Measurements from ENCODE around the gene UQCC2. TPM values are rescaled to one million over a fixed set of nuclear protein-coding genes. Genes with fewer than 3 reads are reported as not detected.

UQCC2 gene
- total and polyA plus RNA-seq, 2 of the 4 experiments (the other 2 are of a cell fraction): 13.8 to 34.5 TPM

DNA sequence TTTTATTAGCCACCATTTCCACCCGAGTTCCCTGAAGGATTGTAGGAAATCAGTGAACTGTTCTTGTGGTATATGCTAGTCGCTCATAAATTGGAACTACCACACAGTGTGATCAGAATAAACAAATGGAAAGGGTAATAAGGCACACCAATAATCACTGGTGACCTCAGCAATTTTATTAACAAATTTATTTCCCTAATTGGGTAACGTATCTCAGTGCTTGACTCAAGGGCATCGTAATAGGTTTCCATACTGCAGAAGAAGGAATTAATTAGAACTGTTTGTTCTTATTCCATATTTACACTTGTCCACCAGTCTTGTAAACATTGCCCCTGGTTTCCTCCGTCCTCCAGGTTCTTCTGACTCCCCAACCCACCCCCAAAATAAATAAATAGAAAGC lies 10.0 kb upstream of the UQCC2 start:
- Histone ChIP-seq H4K8ac (ENCODE audit: low read depth in 2 of 2, low read length in 2 of 2) (no peak overlapping the region), H4K5ac (ENCODE audit: low read depth, low read length) (no peak overlapping the region), H3K9me1 (ENCODE audit: insufficient read depth, low read length) (no peaks in the 10 kb centered on the region), H2AFZ (replicated peaks; ENCODE audit: low read length, poor library complexity) (no peak overlapping the region), H3K14ac (replicated peaks; ENCODE audit: low read depth, low read length) (no peak overlapping the region), H3K9me3 (ENCODE audit: control insufficient read depth, insufficient read depth, low read length) (no peaks in the 10 kb centered on the region), H3K27ac (ENCODE audit: insufficient read depth, low read length) (no peak overlapping the region), H2AK9ac (replicated peaks; ENCODE audit: low read depth, low read length, poor library complexity) (no peak overlapping the region), H3K9ac (ENCODE audit: low read depth, low read length) (no peak overlapping the region), H3K4me1 (ENCODE audit: control insufficient read depth, insufficient read depth, low read length) (no peaks in the 10 kb centered on the region), H3K36me3 (ENCODE audit: control insufficient read depth, insufficient read depth, low read length) (no peaks in the 10 kb centered on the region), H2BK15ac (ENCODE audit: low read depth, low read length) (no peak overlapping the region), H2BK5ac (ENCODE audit: low read depth, low read length, poor library complexity, severe bottlenecking) (no peak overlapping the region), H2AK5ac (ENCODE audit: low read depth, low read length) (no peak overlapping the region), H3K56ac (ENCODE audit: extremely low read depth, insufficient read depth, low read length) (no peak overlapping the region), H3K4me3 (ENCODE audit: insufficient read depth, low read depth, low read length) (no peak overlapping the region), H2BK120ac (ENCODE audit: low read depth, low read length) (no peak overlapping the region), H3K27me3 (ENCODE audit: control insufficient read depth, insufficient read depth, low read length) (peaks cover 63% of the 10 kb centered on the region), H3K4me2 (ENCODE audit: low read depth, low read length) (no peak overlapping the region), H2BK20ac (ENCODE audit: low read depth, low read length) (no peak overlapping the region), H4K20me1 (ENCODE audit: insufficient read depth, low read length) (no peaks in the 10 kb centered on the region), H4K91ac (ENCODE audit: insufficient read depth, low read depth, low read length) (no peak overlapping the region), H3K4ac (ENCODE audit: low read depth, low read length) (no peak overlapping the region), H3K18ac (ENCODE audit: low read depth, low read length) (no peak overlapping the region), H3K23ac (ENCODE audit: low read depth, low read length) (no peak overlapping the region), H3K79me1 (ENCODE audit: low read depth in 1 of 2, low read length in 2 of 2) (no peaks in the 10 kb centered on the region)
- dilution Hi-C loops (cut with HindIII; ENCODE audit: low sequenced_read_pairs, unreplicated experiment): no loop called here
- ATAC-seq (ENCODE audit: low read depth): no peak
- no TSS peak for BruUV-seq (replicated peaks)
- no peak for DNase-seq
- POLR2A ChIA-PET (ENCODE audit: unreplicated experiment): interaction anchor here (1.0 kb wide), 1 partner anchor 10 kb away, joined by 3 read pairs; the partner anchor contains the start of gene UQCC2
- intact Hi-C loops (cut with micrococcal nuclease): no loop called here
- no CpG with 5 or more reads among the region's 5 CpGs for WGBS, 2 experiments (ENCODE audit: extremely low coverage in 2 of 2, insufficient read length in 1 of 2)
- in situ Hi-C loops (cut with MboI; ENCODE audit: low sequenced_read_pairs): no loop called here
- no peak for TF ChIP-seq MXI1 (IDR thresholded peaks at IDR 0.05; ENCODE audit: borderline replicate concordance, low read depth, low read length)
- TF ChIP-seq, protein P1, sequence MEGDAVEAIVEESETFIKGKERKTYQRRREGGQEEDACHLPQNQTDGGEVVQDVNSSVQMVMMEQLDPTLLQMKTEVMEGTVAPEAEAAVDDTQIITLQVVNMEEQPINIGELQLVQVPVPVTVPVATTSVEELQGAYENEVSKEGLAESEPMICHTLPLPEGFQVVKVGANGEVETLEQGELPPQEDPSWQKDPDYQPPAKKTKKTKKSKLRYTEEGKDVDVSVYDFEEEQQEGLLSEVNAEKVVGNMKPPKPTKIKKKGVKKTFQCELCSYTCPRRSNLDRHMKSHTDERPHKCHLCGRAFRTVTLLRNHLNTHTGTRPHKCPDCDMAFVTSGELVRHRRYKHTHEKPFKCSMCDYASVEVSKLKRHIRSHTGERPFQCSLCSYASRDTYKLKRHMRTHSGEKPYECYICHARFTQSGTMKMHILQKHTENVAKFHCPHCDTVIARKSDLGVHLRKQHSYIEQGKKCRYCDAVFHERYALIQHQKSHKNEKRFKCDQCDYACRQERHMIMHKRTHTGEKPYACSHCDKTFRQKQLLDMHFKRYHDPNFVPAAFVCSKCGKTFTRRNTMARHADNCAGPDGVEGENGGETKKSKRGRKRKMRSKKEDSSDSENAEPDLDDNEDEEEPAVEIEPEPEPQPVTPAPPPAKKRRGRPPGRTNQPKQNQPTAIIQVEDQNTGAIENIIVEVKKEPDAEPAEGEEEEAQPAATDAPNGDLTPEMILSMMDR (conservative IDR thresholded peaks at IDR 0.05; ENCODE audit: low read depth, low read length): no peak
- no peak for TF ChIP-seq BHLHE40 (IDR thresholded peaks at IDR 0.05; ENCODE audit: low read depth, low read length)
- no peak for TF ChIP-seq RFX5 (IDR thresholded peaks at IDR 0.05; ENCODE audit: low read depth, low read length)
- no peak for TF ChIP-seq FOS (IDR thresholded peaks at IDR 0.05; ENCODE audit: low read depth, low read length)
- no peak for TF ChIP-seq POLR2A (IDR thresholded peaks at IDR 0.05; ENCODE audit: low read depth, low read length)
- no peak for TF ChIP-seq CHD1 (IDR thresholded peaks at IDR 0.05; ENCODE audit: low read depth, low read length)
- no peak for TF ChIP-seq SMC3 (IDR thresholded peaks at IDR 0.05; ENCODE audit: low read depth, low read length)
- no peak for TF ChIP-seq RCOR1 (IDR thresholded peaks at IDR 0.05; ENCODE audit: insufficient replicate concordance, low read length)
- no peak for TF ChIP-seq NFE2L2 (IDR thresholded peaks at IDR 0.05; ENCODE audit: low read depth, low read length)
- no peak for TF ChIP-seq RAD21 (IDR thresholded peaks at IDR 0.05; ENCODE audit: low read length)
- TF ChIP-seq, protein P2, sequence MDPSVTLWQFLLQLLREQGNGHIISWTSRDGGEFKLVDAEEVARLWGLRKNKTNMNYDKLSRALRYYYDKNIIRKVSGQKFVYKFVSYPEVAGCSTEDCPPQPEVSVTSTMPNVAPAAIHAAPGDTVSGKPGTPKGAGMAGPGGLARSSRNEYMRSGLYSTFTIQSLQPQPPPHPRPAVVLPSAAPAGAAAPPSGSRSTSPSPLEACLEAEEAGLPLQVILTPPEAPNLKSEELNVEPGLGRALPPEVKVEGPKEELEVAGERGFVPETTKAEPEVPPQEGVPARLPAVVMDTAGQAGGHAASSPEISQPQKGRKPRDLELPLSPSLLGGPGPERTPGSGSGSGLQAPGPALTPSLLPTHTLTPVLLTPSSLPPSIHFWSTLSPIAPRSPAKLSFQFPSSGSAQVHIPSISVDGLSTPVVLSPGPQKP (IDR thresholded peaks at IDR 0.05; ENCODE audit: borderline replicate concordance, low read depth, low read length): no peak
- no peak for TF ChIP-seq CEBPB (IDR thresholded peaks at IDR 0.05; ENCODE audit: low read depth, low read length)
- TF ChIP-seq MAFK (IDR thresholded peaks at IDR 0.05; ENCODE audit: low read depth, low read length): no peak
- no peak for TF ChIP-seq MAZ (IDR thresholded peaks at IDR 0.05; ENCODE audit: borderline replicate concordance, low read depth, low read length)
- TF ChIP-seq USF2 (IDR thresholded peaks at IDR 0.05; ENCODE audit: low read depth, low read length): no peak
- CTCF ChIA-PET: interaction anchor here (0.9 kb wide), 1 partner anchor 23 kb away, joined by 3 read pairs; no protein-coding TSS in a partner anchor

Measured in IMR-90 (cell line).